NCI-H446 (cell line): ENCODE data around the gene PPP6R2.
A peak's percentile ranks its signal among the peaks of the same experiment; 100 is the strongest.
"Not testable (repeated sequence)": the region's sequence is repeated elsewhere in the genome, so short reads cannot be mapped to it uniquely, and the experiment has no call there.

Source experiments
- DNase-seq, 2 experiments: peaks; one replicate each; lab custom pipeline; 2025; lab: John Stamatoyannopoulos, UW

The PPP6R2 gene

GRCh38 chr22:50400406-50400805 lies 57.3 kb downstream of the PPP6R2 start:
- no peak for DNase-seq

GRCh38 chr22:50400931-50401330 lies 57.8 kb downstream of the PPP6R2 start:
- no peak for DNase-seq

- no peak for DNase-seq
Measured at GRCh38 chr22:50401907-50402306, 58.8 kb downstream of the PPP6R2 start.

GRCh38 chr22:50403701-50404101 lies 60.6 kb downstream of the PPP6R2 start:
- DNase-seq = peak in 1 of 2 experiments; percentile 31

- DNase-seq = no peak
Measured at GRCh38 chr22:50406416-50407170, 63.5 kb downstream of the PPP6R2 start.

- DNase-seq = no peak
Measured at GRCh38 chr22:50408311-50408710, 65.2 kb downstream of the PPP6R2 start.

GRCh38 chr22:50408954-50409353 lies 65.8 kb downstream of the PPP6R2 start:
- not testable (repeated sequence) for DNase-seq

- no peak for DNase-seq
Measured at GRCh38 chr22:50414476-50415248, 71.5 kb downstream of the PPP6R2 start.

GRCh38 chr22:50415426-50415825 lies 72.3 kb downstream of the PPP6R2 start:
- no peak for DNase-seq

- DNase-seq = no peak
Measured at GRCh38 chr22:50416996-50417395, 73.9 kb downstream of the PPP6R2 start.

GRCh38 chr22:50417411-50418210 lies 74.5 kb downstream of the PPP6R2 start:
- no peak for DNase-seq

- DNase-seq = no peak
Measured at GRCh38 chr22:50418624-50419023, 75.5 kb downstream of the PPP6R2 start.

- no peak for DNase-seq
Measured at GRCh38 chr22:50419116-50419515, 76.0 kb downstream of the PPP6R2 start.

GRCh38 chr22:50420015-50420414 lies 76.9 kb downstream of the PPP6R2 start:
- no peak for DNase-seq

- DNase-seq = no peak
Measured at GRCh38 chr22:50420581-50420980, 77.5 kb downstream of the PPP6R2 start.

- DNase-seq = no peak
Measured at GRCh38 chr22:50422046-50422445, 78.9 kb downstream of the PPP6R2 start.

- DNase-seq = no peak
Measured at GRCh38 chr22:50422961-50423815, 80.1 kb downstream of the PPP6R2 start.

- DNase-seq = no peak
Measured at GRCh38 chr22:50423956-50424355, 80.8 kb downstream of the PPP6R2 start.

GRCh38 chr22:50425179-50425916 lies 82.2 kb downstream of the PPP6R2 start:
- no peak for DNase-seq

GRCh38 chr22:50432131-50432876 lies 89.2 kb downstream of the PPP6R2 start:
- no peak for DNase-seq
